ENCODE results near the gene ROS1. TPM values are rescaled to one million over a fixed set of nuclear protein-coding genes. Genes with fewer than 3 reads are reported as not detected.

Gene ROS1
- polyA plus RNA-seq, 3 donors: not detected

DNA sequence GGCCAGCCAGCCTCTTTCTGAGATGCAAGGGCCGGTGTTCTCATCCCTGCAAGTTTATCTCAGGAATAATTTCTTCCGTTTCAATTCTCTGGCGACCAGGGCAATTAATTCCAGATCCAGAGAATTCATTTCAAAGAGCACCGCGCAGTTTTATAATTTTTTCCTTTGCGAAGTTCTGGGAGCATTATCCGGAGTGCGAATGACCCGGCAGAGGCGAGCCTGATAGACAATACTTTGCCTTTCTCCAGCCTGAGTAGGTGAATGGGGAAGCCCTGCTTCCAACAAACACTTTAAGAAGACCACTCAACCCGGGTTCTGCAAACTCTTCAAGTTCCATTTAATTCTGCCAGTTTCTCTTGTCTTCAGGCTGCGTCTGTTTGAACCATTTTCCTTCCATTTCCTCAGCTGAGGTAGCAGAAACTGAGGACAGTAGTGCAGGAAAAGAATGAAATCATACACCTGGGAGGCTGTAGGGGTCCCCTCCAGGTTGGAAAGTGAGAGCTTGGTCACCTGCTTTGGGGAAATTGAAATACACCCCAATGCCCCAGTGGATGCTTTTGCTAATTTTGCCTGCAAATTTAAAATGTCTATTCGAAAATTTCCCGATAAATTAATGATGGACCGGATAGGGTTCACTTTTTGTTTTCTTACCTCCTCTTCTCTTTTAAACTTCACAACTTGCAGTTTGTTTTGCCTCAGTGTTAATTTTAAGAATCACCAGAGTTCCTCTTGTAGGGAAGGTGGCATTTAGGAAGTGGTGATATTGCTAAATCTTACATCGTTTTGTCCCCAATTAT lies 159.3 kb downstream of the ROS1 start:
- no peak overlapping the region for H3K9ac ChIP-seq (ENCODE audit: insufficient read depth, low read length, poor library complexity, severe bottlenecking)
- peaks cover 86 to 97% (median 95%) of the 10 kb centered on the region in 3 donors for H3K27me3 Mint-ChIP-seq (ENCODE audit: low read depth in 3 of 3)

DNA sequence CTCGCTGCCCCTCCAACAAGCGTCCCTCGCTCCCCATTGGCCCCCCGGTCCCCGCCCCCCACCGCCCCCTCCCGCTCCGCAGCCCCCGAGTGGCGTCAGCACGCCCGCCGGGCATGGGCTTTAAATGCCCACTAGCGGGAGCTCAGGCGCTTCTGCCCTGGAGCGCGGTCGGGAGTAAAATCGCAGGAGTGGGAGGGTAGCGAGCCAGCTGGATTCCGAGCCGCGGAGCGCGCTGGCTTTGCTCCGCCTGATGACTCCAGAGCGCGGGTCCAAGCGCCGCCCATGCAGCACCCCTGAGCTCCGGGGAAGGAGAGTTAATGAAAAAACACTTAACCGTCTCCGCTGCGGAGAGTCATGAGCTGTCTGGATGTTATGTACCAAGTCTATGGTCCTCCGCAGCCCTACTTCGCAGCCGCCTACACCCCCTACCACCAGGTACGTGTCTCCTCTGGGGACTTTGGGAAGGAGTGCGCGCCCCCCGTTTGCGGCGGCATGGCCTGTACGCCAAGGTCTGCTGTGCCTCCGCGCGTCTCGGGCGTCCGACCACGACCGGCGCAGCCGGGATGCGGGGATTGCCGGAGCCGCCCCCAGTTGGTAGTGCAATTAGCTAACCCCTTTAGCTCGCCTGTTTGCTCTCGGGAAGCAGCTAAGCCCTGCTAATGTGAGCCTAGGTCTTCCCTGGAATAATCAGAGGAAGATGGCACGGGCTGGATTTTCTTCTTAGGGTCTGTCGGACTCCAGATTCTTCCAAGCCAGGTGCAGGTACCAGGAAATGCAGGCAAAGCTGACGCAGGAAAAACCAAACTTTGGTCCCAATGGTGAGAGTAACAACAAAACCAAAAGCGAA lies 160.1 kb downstream of the ROS1 start, which contains the start of gene VGLL2:
Gene VGLL2, plus strand, starts transcription at position 149 of the 847 bp plus-strand sequence. Its CDS starts 206 bp downstream, at position 355.
- peaks cover 81 to 91% (median 90%) of the 10 kb centered on the region in 3 donors for H3K27me3 Mint-ChIP-seq (ENCODE audit: low read depth in 3 of 3)
- no peak within 1 kb of the TSS for H3K9ac ChIP-seq (ENCODE audit: insufficient read depth, low read length, poor library complexity, severe bottlenecking)
- peaks cover 2 to 46% (median 24%) of the 10 kb centered on the region in 7 donors for H3K9me3 Mint-ChIP-seq
- intact Hi-C loops (cut with micrococcal nuclease): no loop called here
- TF ChIP-seq, protein P1, sequence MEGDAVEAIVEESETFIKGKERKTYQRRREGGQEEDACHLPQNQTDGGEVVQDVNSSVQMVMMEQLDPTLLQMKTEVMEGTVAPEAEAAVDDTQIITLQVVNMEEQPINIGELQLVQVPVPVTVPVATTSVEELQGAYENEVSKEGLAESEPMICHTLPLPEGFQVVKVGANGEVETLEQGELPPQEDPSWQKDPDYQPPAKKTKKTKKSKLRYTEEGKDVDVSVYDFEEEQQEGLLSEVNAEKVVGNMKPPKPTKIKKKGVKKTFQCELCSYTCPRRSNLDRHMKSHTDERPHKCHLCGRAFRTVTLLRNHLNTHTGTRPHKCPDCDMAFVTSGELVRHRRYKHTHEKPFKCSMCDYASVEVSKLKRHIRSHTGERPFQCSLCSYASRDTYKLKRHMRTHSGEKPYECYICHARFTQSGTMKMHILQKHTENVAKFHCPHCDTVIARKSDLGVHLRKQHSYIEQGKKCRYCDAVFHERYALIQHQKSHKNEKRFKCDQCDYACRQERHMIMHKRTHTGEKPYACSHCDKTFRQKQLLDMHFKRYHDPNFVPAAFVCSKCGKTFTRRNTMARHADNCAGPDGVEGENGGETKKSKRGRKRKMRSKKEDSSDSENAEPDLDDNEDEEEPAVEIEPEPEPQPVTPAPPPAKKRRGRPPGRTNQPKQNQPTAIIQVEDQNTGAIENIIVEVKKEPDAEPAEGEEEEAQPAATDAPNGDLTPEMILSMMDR (IDR thresholded peaks at IDR 0.05): no peak
- H3K27ac ChIP-seq (ENCODE audit: low read depth in 1 of 2, low read length in 2 of 2): no peak within 1 kb of the TSS
- H3K36me3 ChIP-seq (replicated peaks in 1 of 2; ENCODE audit: control insufficient read depth in 1 of 2, insufficient read depth in 2 of 2, low read length in 2 of 2): no peaks in the 10 kb centered on the region
- H2AFZ ChIP-seq (ENCODE audit: insufficient read depth, low read depth, low read length, poor library complexity, severe bottlenecking): no peak within 1 kb of the TSS
- no peaks in the 10 kb centered on the region for H4K20me1 ChIP-seq (ENCODE audit: insufficient read depth, low read length)
- peaks cover 9% of the 10 kb centered on the region for H3K4me1 Mint-ChIP-seq
- H3K27ac Mint-ChIP-seq: no peak within 1 kb of the TSS
- H3K4me3 ChIP-seq (replicated peaks in 1 of 3; ENCODE audit: low read depth in 2 of 3, low read length in 3 of 3): no peak within 1 kb of the TSS
- H3K4me2 ChIP-seq (replicated peaks; ENCODE audit: extremely low read depth, low read length, poor library complexity, severe bottlenecking): peak within 1 kb of the TSS; percentile 20
- H3K9me3 ChIP-seq (replicated peaks in 1 of 2; ENCODE audit: control insufficient read depth in 1 of 2, insufficient read depth in 1 of 2, low read length in 2 of 2): peaks cover 5 to 44% of the 10 kb centered on the region in 2 donors
- no peak for DNase-seq
- peaks cover 83 to 96% of the 10 kb centered on the region in 2 donors for H3K27me3 ChIP-seq (ENCODE audit: control insufficient read depth in 2 of 2, insufficient read depth in 2 of 2, low read length in 2 of 2)
- 2% methylated on average over 44 of the region's 63 CpGs for WGBS (ENCODE audit: insufficient coverage)
- H3K4me3 Mint-ChIP-seq: peak within 1 kb of the TSS; percentile 51 to 83
- no peaks in the 10 kb centered on the region for H3K79me2 ChIP-seq (ENCODE audit: insufficient read depth, low read length)
- peaks cover 0 to 2% of the 10 kb centered on the region in 2 donors for H3K36me3 Mint-ChIP-seq
- peaks cover 0 to 3% of the 10 kb centered on the region in 2 donors for H3K4me1 ChIP-seq (ENCODE audit: control insufficient read depth in 1 of 2, insufficient read depth in 2 of 2, low read length in 2 of 2)

More for the DNA sequence above, 159.3 kb downstream of the ROS1 start:
- Histone ChIP-seq H3K27me3 (ENCODE audit: control insufficient read depth in 2 of 2, insufficient read depth in 2 of 2, low read length in 2 of 2) (peaks cover 89 to 96% of the 10 kb centered on the region in 2 donors), H4K20me1 (ENCODE audit: insufficient read depth, low read length) (no peaks in the 10 kb centered on the region), H3K27ac (ENCODE audit: low read depth in 1 of 2, low read length in 2 of 2) (no peak overlapping the region), H3K4me3 (replicated peaks in 1 of 3; ENCODE audit: low read depth in 2 of 3, low read length in 3 of 3) (no peak overlapping the region), H3K4me2 (replicated peaks; ENCODE audit: extremely low read depth, low read length, poor library complexity, severe bottlenecking) (no peak overlapping the region), H3K9me3 (replicated peaks in 1 of 2; ENCODE audit: control insufficient read depth in 1 of 2, insufficient read depth in 1 of 2, low read length in 2 of 2) (peaks cover 5 to 44% of the 10 kb centered on the region in 2 donors), H3K79me2 (ENCODE audit: insufficient read depth, low read length) (no peaks in the 10 kb centered on the region), H2AFZ (ENCODE audit: insufficient read depth, low read depth, low read length, poor library complexity, severe bottlenecking) (no peak overlapping the region), H3K4me1 (ENCODE audit: control insufficient read depth in 1 of 2, insufficient read depth in 2 of 2, low read length in 2 of 2) (peaks cover 0 to 3% of the 10 kb centered on the region in 2 donors), H3K36me3 (replicated peaks in 1 of 2; ENCODE audit: control insufficient read depth in 1 of 2, insufficient read depth in 2 of 2, low read length in 2 of 2) (no peaks in the 10 kb centered on the region)
- TF ChIP-seq, protein P1 (IDR thresholded peaks at IDR 0.05): no peak
- Mint-ChIP-seq H3K4me1 (peaks cover 11% of the 10 kb centered on the region), H3K36me3 (peaks cover 0 to 2% of the 10 kb centered on the region in 2 donors), H3K4me3 (peak overlapping the region in 1 of 2 donors; percentile 67), H3K9me3 (peaks cover 2 to 49% (median 24%) of the 10 kb centered on the region in 7 donors), H3K27ac (no peak overlapping the region)
- DNase-seq: no peak
- intact Hi-C loops (cut with micrococcal nuclease): no loop called here
- 4% methylated on average over 3 of the region's 16 CpGs for WGBS (ENCODE audit: insufficient coverage)

Measured in CD14-positive monocyte (primary cell).